Mesenchymal stem cell (in vitro differentiated cells and primary cell): ENCODE results near the gene RUFY2.

Source experiments
- DNase-seq: peaks from one replicate; pipeline ENCODE4 v3.0.0-alpha.2; 2013
- H2AFZ ChIP-seq: one replicate; pipeline ENCODE4 v1.6.1; 2013; ENCODE audit warnings: low read depth, mild to moderate bottlenecking, control low read depth, inconsistent platforms, low read length, moderate library complexity
- H2AK5ac ChIP-seq: 2 replicates; pipeline ENCODE4 v1.6.1; 2013; ENCODE audit warnings: low read length, moderate library complexity, mild to moderate bottlenecking, inconsistent platforms; ENCODE audit not compliant: severe bottlenecking
- H2BK120ac ChIP-seq: one replicate; pipeline ENCODE4 v1.6.1; 2013; ENCODE audit warnings: low read depth, mild to moderate bottlenecking, inconsistent platforms, low read length, moderate library complexity
- H2BK12ac ChIP-seq, 2 experiments: one replicate each; pipeline ENCODE4 v1.6.1; 2013; ENCODE audit warnings: inconsistent platforms in 2 of 2, low read length in 2 of 2, mild to moderate bottlenecking in 2 of 2, moderate library complexity in 2 of 2, control low read depth in 1 of 2
- H2BK15ac ChIP-seq: one replicate; pipeline ENCODE4 v1.6.1; 2013; ENCODE audit warnings: mild to moderate bottlenecking, low read depth, inconsistent platforms; ENCODE audit not compliant: poor library complexity, severe bottlenecking
- H2BK5ac ChIP-seq: 2 replicates; pipeline ENCODE4 v1.6.1; 2013; ENCODE audit warnings: low read depth, mild to moderate bottlenecking, low read length, control low read depth, inconsistent platforms; ENCODE audit not compliant: poor library complexity, severe bottlenecking
- H3K14ac ChIP-seq, 2 experiments: one replicate each; pipeline ENCODE4 v1.6.1; 2013; ENCODE audit warnings: inconsistent platforms in 2 of 2, low read length in 2 of 2, control low read depth in 1 of 2, mild to moderate bottlenecking in 1 of 2, moderate library complexity in 1 of 2
- H3K18ac ChIP-seq, 2 experiments: one replicate each; pipeline ENCODE4 v1.6.1; 2013; ENCODE audit warnings: inconsistent platforms in 2 of 2, low read length in 2 of 2, control low read depth in 1 of 2, low read depth in 1 of 2, mild to moderate bottlenecking in 1 of 2
- H3K23ac ChIP-seq, 2 experiments: one replicate each; pipeline ENCODE4 v1.6.1; 2013; ENCODE audit warnings: inconsistent platforms in 2 of 2, low read length in 2 of 2, mild to moderate bottlenecking in 2 of 2, moderate library complexity in 2 of 2, control low read depth in 1 of 2
- H3K27ac ChIP-seq: 2 replicates; pipeline ENCODE4 v1.5.1; 2013; ENCODE audit warnings: mild to moderate bottlenecking, moderate library complexity, low read length, control low read depth, inconsistent platforms; ENCODE audit not compliant: poor library complexity, severe bottlenecking
- H3K27me3 ChIP-seq, 2 experiments: 2 replicates each; pipeline versions ENCODE4 v1.6.1 to v1.7.0; 2013; ENCODE audit warnings: low read length in 2 of 2, mild to moderate bottlenecking in 2 of 2, moderate library complexity in 2 of 2, control low read depth in 1 of 2, inconsistent platforms in 1 of 2; ENCODE audit not compliant: control insufficient read depth in 1 of 2, insufficient read depth in 1 of 2
- H3K36me3 ChIP-seq, 2 experiments: 2 replicates each; pipeline versions ENCODE4 v1.6.1 to v1.7.0; 2013; ENCODE audit warnings: low read length in 2 of 2, control low read depth in 1 of 2, inconsistent platforms in 1 of 2, low read depth in 1 of 2, mild to moderate bottlenecking in 1 of 2; ENCODE audit not compliant: insufficient read depth in 2 of 2, control insufficient read depth in 1 of 2
- H3K4ac ChIP-seq, 2 experiments: one replicate each; pipeline ENCODE4 v1.6.1; 2013; ENCODE audit warnings: inconsistent platforms in 2 of 2, low read length in 2 of 2, mild to moderate bottlenecking in 2 of 2, moderate library complexity in 2 of 2, control low read depth in 1 of 2, low read depth in 1 of 2
- H3K4me1 ChIP-seq: 2 replicates; pipeline ENCODE4 v1.6.1; 2013; ENCODE audit warnings: low read depth, low read length, control low read depth; ENCODE audit not compliant: control insufficient read depth, insufficient read depth
- H3K4me2 ChIP-seq: 2 replicates; pipeline ENCODE4 v1.6.1; 2013; ENCODE audit warnings: low read length, mild to moderate bottlenecking, inconsistent platforms; ENCODE audit not compliant: poor library complexity, severe bottlenecking
- H3K4me3 ChIP-seq, 2 experiments: 2 replicates each; pipeline versions ENCODE4 v1.5.1 to v1.7.0; 2013; ENCODE audit warnings: low read length in 2 of 2, mild to moderate bottlenecking in 2 of 2, control low read depth in 1 of 2, low read depth in 1 of 2; ENCODE audit not compliant: insufficient read depth in 1 of 2
- H3K79me1 ChIP-seq: replicated peaks from 2 replicates; pipeline ENCODE4 v1.6.1; 2013; ENCODE audit warnings: mild to moderate bottlenecking, control low read depth, low read length, inconsistent platforms; ENCODE audit not compliant: poor library complexity, severe bottlenecking
- H3K9ac ChIP-seq: 2 replicates; pipeline ENCODE4 v1.7.0; 2013; ENCODE audit warnings: mild to moderate bottlenecking, low read length, moderate library complexity
- H3K9me3 ChIP-seq: 2 replicates; pipeline ENCODE4 v1.7.0; 2013; ENCODE audit warnings: mild to moderate bottlenecking, low read length; ENCODE audit not compliant: control insufficient read depth
- H4K8ac ChIP-seq: one replicate; pipeline ENCODE4 v1.6.1; 2013; ENCODE audit warnings: inconsistent platforms, mild to moderate bottlenecking, low read length, moderate library complexity
- H4K91ac ChIP-seq: one replicate; pipeline ENCODE4 v1.6.1; 2013; ENCODE audit warnings: mild to moderate bottlenecking, low read length, inconsistent platforms
- WGBS: methylation state at CpG from one replicate; pipeline ENCODE4 v1.1.7; 2013; ENCODE audit warnings: mixed read lengths; 5-methylcytosine and 5-hydroxymethylcytosine counted together

The RUFY2 gene

DNA sequence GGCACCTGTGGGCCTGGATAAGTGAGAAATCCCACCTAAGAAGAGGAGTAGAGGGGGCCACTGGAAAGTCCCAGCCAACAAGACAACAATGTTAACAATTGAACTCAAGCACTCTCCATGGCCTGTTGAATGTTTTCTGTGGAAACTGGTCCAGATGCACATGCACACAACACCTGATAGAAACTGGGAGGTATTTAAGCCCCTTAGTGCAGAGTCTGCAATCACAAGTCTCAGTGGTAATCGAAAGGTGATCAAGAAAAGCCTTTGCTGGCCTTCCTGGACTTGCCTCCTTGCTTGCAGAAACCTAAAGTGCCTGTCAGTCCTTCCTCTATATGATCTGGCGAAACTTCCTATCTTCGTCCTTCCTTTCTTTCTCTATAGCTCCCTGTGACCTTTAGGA is 105.8 kb downstream of the RUFY2 start:
- Histone ChIP-seq H2AK5ac (no peak overlapping the region), H2BK5ac (no peak overlapping the region), H3K23ac (no peak overlapping the region), H2AFZ (no peak overlapping the region), H3K4me3 (no peak overlapping the region), H3K27me3 (no peaks in the 10 kb centered on the region), H3K4me2 (no peak overlapping the region), H3K36me3 (no peaks in the 10 kb centered on the region), H2BK120ac (no peak overlapping the region), H4K91ac (no peak overlapping the region), H3K4me1 (peaks cover 2% of the 10 kb centered on the region), H3K14ac (no peak overlapping the region), H4K8ac (no peak overlapping the region), H3K79me1 (no peaks in the 10 kb centered on the region), H3K4ac (no peak overlapping the region), H3K9me3 (no peaks in the 10 kb centered on the region), H3K27ac (no peak overlapping the region), H3K9ac (no peak overlapping the region), H3K18ac (no peak overlapping the region), H2BK12ac (no peak overlapping the region), H2BK15ac (no peak overlapping the region)
- DNase-seq, result no peak
- 80% methylated on average over 1 of the region's 3 CpGs for WGBS

DNA sequence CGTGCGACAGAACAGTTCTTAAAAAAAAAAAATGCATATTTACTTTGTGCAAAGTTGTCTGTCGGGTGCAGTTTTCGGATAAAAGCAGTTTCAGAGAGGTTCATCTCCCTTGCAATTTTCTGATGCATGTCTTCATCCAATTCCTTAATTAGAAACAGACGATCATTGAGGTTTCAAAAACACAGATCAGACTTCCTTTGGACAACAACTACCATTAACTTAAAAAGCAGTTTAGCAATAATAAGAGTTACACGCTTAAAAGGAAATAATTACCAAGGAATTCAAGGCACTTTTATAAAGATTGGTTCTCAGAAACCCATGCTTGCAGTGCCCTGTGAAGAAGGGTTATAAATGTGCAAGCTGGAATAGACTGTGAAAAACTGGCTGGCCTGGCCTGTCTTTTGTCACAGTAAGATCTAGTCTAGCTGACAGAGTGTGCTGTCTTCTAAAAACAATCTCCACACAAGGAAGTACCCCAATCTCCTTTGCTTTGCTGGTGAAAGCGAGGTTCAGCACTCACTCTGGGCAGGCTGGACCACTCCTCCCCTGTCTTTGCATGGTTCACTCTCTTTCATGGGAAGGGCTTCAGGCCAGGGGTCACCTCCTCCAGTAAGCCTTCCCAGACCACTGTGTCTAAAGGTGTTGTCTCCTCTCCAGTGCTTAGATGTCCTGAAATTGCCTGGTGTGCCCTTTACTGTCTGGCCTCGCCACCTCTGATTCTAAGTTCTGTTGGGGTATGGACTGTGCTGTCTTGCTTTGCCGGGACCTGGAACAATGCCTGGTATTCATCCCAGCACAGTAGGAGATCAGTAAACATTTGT is 110.0 kb downstream of the RUFY2 start:
- no peak overlapping the region for H3K4me2 ChIP-seq
- no peak overlapping the region for H2BK15ac ChIP-seq
- peak overlapping the region in 1 of 2 experiments; percentile 3 for H3K18ac ChIP-seq
- H2AK5ac ChIP-seq, result no peak overlapping the region
- no peaks in the 10 kb centered on the region for H3K27me3 ChIP-seq
- WGBS, result 56% methylated on average over 7 of the region's 9 CpGs
- H3K23ac ChIP-seq, result no peak overlapping the region
- H3K79me1 ChIP-seq, result no peaks in the 10 kb centered on the region
- peak overlapping the region in 1 of 2 experiments; percentile 62 for H3K4me3 ChIP-seq
- no peak overlapping the region for H3K14ac ChIP-seq
- no peak overlapping the region for H2AFZ ChIP-seq
- H3K27ac ChIP-seq, result no peak overlapping the region
- no peak overlapping the region for H2BK12ac ChIP-seq
- H3K4me1 ChIP-seq, result peaks cover 2% of the 10 kb centered on the region
- no peaks in the 10 kb centered on the region for H3K9me3 ChIP-seq
- no peak overlapping the region for H4K8ac ChIP-seq
- H2BK5ac ChIP-seq, result no peak overlapping the region
- H3K9ac ChIP-seq, result peak overlapping the region; percentile 53
- no peak for DNase-seq
- no peak overlapping the region for H3K4ac ChIP-seq
- H4K91ac ChIP-seq, result no peak overlapping the region
- no peaks in the 10 kb centered on the region for H3K36me3 ChIP-seq
- no peak overlapping the region for H2BK120ac ChIP-seq
